Fibroblast of pulmonary artery (primary cell): Measurements from ENCODE around the gene MAP4K5.

ENCODE experiments used
- DNase-seq: peaks from one replicate; pipeline ENCODE4 v3.0.0-alpha.2; 2010; ENCODE audit warnings: low read depth
- H3K4me3 ChIP-seq: replicated peaks from 2 replicates; pipeline ENCODE4 v1.5.1; 2011; ENCODE audit warnings: low read depth, mild to moderate bottlenecking, control low read depth, low read length, moderate library complexity
- TF ChIP-seq, protein P1 (sequence below): IDR thresholded peaks from 2 replicates; pipeline ENCODE4 v1.5.1; 2011; ENCODE audit warnings: mild to moderate bottlenecking, control low read depth, low read length, inconsistent platforms; ENCODE audit errors: missing control alignments

Gene MAP4K5

DNA sequence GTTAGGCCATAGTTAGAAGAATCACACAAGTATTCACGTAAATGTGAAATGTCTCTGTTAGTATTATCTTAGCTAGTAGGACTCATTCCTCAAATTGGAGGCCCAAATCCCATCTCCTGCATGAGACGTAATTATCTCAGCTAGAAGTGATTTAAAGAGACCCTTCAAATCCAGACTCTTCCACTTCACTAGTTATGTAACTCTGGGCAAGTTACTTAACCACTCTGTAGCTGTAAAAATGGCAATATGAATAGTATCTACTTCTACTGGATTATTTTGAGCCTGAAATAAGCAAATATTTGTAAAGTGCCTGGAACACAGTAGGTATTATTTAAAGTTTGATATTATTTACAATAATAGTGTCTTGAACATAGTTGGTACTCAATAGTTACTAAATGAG lies 107.3 kb downstream of the MAP4K5 start:
- TF ChIP-seq, protein P1, sequence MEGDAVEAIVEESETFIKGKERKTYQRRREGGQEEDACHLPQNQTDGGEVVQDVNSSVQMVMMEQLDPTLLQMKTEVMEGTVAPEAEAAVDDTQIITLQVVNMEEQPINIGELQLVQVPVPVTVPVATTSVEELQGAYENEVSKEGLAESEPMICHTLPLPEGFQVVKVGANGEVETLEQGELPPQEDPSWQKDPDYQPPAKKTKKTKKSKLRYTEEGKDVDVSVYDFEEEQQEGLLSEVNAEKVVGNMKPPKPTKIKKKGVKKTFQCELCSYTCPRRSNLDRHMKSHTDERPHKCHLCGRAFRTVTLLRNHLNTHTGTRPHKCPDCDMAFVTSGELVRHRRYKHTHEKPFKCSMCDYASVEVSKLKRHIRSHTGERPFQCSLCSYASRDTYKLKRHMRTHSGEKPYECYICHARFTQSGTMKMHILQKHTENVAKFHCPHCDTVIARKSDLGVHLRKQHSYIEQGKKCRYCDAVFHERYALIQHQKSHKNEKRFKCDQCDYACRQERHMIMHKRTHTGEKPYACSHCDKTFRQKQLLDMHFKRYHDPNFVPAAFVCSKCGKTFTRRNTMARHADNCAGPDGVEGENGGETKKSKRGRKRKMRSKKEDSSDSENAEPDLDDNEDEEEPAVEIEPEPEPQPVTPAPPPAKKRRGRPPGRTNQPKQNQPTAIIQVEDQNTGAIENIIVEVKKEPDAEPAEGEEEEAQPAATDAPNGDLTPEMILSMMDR: no peak
- no peak for DNase-seq
- H3K4me3 ChIP-seq: no peak overlapping the region

DNA sequence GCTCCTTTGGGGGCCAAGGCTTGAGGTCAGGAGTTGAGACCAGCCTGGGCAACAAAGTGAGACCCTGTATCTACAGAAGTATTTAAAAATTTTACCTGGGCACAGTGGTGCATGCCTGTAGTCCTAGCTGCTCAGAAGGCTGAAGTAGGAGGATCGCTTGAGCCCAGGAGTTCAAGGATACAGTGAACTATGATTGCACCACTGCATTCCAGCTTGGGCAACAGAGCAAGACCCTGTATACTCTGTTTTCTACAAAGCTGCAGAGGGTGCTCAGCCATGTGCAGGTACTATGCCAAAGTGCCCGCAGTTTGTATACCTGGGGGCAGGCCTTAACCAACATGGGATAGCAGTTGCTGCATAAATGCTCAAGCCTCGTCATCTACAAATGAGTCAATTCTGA lies 108.8 kb downstream of the MAP4K5 start:
- no peak overlapping the region for H3K4me3 ChIP-seq
- TF ChIP-seq, protein P1: no peak
- no peak for DNase-seq

DNA sequence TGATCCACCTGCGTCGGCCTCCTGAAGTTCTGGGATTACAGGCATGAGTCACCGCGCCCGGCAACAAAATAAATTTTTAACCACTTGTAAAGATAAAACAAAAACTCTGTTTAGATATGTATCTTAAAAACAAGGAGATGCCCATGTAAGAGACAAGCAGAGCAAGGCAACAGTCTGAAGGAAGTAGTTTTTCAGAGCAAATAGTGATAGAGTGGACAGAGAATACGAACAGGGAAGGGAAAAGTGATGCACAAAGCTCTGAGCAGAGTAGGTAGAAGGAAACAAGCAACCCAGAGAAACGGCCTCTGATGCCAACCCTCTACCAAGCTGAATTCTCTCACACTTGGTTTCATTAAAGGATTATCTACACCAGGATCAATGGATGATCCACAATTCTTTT lies 110.9 kb downstream of the MAP4K5 start:
- TF ChIP-seq, protein P1: no peak
- no peak overlapping the region for H3K4me3 ChIP-seq
- DNase-seq: no peak

DNA sequence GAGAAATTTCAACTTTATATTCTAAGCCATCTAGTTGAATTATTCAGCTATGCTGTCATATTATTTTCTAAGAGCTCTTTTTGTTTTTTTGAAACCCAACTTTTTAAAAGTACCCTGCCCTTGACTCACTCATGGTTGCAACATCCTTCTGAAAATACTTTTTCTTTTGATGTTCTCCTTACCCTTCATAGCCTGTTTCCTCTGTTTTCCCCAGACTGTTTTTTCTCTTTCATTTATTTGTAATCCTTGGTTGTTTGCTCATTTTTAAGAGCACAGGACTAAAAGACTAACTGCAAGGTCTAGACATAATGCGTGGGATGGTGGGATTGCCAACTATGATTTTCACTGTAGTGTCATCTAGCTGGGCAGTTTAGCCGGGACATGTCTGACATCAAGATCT lies 114.5 kb downstream of the MAP4K5 start:
- TF ChIP-seq, protein P1: no peak
- H3K4me3 ChIP-seq: no peak overlapping the region
- DNase-seq: peak; percentile 76

DNA sequence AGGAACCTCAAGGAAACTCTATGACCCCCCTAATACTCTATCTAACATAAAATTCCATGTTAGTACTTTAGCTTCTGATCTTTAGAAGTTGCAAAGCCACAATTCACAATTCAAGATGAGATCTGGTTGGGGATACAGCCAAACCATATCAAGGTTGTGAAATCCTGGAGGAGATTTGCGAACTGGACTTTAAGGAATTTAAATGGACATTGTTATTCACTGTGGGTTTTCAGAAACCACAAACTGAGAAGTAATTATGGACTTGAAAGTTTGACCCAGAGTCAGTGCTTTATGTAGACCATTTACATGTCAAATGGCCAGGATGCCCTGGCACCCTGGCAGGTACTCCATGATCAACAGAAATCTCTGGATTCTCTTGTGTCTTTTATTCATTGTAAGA lies 121.4 kb downstream of the MAP4K5 start:
- TF ChIP-seq, protein P1: no peak
- DNase-seq: peak; percentile 71
- no peak overlapping the region for H3K4me3 ChIP-seq

DNA sequence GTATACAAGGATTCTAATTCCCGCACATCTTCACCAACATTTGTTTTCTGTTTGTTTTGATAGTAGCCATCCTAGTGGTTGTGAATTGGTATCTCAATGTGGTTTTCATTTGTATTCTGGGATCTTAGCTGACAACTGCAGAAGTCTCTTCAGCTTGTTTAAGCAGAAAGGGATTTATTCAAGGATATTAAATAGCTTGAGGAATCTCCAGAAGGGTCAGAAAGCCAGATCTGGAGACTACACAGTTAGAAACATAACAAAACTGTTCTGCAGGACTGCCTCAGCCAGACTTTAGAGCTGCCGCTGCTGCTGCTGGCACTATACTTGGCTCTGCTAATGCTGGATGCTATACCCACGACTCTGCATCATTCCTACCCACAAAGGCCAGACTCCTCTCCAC lies 122.3 kb downstream of the MAP4K5 start:
- TF ChIP-seq, protein P1: no peak
- DNase-seq: no peak
- no peak overlapping the region for H3K4me3 ChIP-seq

DNA sequence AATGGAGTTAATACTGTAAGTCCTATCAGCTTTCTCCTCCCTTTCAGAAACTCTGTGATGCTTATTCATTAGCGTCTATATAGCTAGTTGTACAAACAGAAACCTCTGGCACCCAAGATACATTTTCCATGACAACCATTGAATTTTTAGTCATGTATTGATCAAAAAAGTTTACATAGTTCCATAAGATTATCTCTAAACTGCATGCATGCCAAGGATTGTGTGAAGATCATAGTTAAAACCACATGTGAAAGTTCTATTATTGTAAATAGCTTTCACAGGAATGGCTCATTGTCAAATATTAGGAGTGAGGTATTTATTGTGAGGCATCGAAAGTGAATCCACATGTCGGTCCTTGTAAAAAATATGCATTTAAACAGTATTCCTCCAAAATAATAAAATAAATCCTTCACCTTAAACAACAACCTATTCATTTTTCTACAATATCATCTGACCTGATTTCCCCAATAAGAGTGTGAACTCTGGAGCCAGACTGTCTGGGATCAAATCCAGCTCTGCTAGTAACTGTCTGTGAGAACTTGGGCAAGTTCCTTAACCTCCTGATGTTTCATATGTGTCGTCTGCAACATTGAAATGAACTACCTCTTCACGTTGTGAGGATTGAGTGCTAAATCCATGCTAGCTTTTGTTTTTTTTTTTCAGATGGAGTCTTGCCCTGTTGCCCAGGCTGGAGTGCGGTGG lies 125.1 kb downstream of the MAP4K5 start:
- TF ChIP-seq, protein P1: no peak
- peak; percentile 26 for DNase-seq
- no peak overlapping the region for H3K4me3 ChIP-seq
